Vagina (tissue), 2 donors: ENCODE measurements around the gene ELP5. TPM values are rescaled to one million over a fixed set of nuclear protein-coding genes. Genes with fewer than 3 reads are reported as not detected.

Experiments used
- DNase-seq, 2 donors: peaks; one replicate each; pipeline ENCODE4 v3.0.0-alpha.2; 2017; ENCODE audit errors: extremely low spot score in 2 of 2
- H3K27ac ChIP-seq: fragments of 200-600 bp; sonication (generic); one replicate; pipeline ENCODE4 v1.5.1; 2019
- H3K27me3 ChIP-seq: fragments of 200-600 bp; sonication (generic); one replicate; pipeline ENCODE4 v1.5.1; 2019
- H3K36me3 ChIP-seq, 2 donors: fragments of 200-600 bp; sonication (generic); one replicate each; pipeline ENCODE4 v1.5.1; 2017 to 2019
- H3K4me1 ChIP-seq: fragments of 200-600 bp; sonication (generic); one replicate; pipeline ENCODE4 v1.5.1; 2019
- H3K4me3 ChIP-seq, 2 donors: fragments of 200-600 bp; sonication (generic); 1 replicate in 1 of 2; 2 replicates in 1 of 2; pipeline ENCODE4 v1.5.1; 2016 to 2019
- H3K9me3 ChIP-seq: fragments of 200-600 bp; sonication (generic); one replicate; pipeline ENCODE4 v1.5.1; 2019
- POLR2A ChIP-seq, 2 donors: fragments of 450-650 bp; IDR thresholded peaks; one replicate each; pipeline ENCODE4 v1.6.1; 2017; ENCODE audit warnings: antibody characterized with exemption in 2 of 2, mild to moderate bottlenecking in 2 of 2, moderate library complexity in 2 of 2
- POLR2AphosphoS5 ChIP-seq, 2 donors: sonication (generic); formaldehyde crosslinking; IDR thresholded peaks; one replicate each; pipeline ENCODE4 v1.9.0; 2017; ENCODE audit warnings: antibody characterized with exemption in 2 of 2, mild to moderate bottlenecking in 2 of 2, low read depth in 1 of 2; ENCODE audit not compliant: insufficient read depth in 1 of 2
- intact Hi-C: fragments of 100-400 bp; cut with DNase I; formaldehyde crosslinking; loops from one replicate; pipeline ENCODE4 v1.15.1; 2023
- total RNA-seq: library from RNA; depleted of rRNA; stranded (reverse); fragments of >200 nt; gene quantifications from one replicate; pipeline ENCODE4 v1.2.3, GENCODE V29; 2016
- TF ChIP-seq, protein P1 (sequence below), 3 experiments: fragments of 450-650 bp in 2 of 3; fragments of 200-600 bp in 1 of 3; sonication (generic) in 1 of 3; IDR thresholded peaks; one replicate each; pipeline ENCODE4 v1.5.1; 2017 to 2019; ENCODE audit warnings: antibody characterized with exemption in 3 of 3, mild to moderate bottlenecking in 2 of 3, moderate library complexity in 2 of 3

Gene ELP5
- total RNA-seq, 1 donor from 2014 or later, result 30.9 TPM

DNA sequence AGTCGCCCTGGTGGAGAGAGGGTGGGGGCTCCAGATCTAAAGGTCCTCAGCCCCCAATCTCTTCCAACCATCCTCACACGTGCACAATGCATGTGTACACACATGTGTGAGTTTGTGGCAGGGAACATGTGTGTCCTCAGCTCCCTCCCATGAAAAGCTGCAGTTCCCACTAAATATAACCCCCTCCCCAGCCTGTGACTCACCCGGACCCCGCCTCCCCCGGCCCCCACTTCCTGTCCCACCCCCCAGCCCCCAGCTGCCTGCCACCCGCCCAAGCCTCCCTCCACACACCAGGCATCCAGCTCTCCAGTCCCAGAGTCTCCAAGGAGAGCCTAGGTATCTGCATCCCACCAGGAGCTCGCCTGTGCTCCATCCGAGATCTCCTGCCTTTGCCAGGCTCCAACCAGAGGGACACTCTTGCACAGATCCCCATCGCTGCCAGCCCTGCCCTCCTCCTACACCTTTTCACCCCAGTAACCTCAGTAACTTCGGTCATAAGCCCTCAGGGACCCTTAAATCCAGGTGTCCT lies 36.3 kb upstream of the ELP5 start:
- peak overlapping the region; percentile 99 for H3K27ac ChIP-seq

DNA sequence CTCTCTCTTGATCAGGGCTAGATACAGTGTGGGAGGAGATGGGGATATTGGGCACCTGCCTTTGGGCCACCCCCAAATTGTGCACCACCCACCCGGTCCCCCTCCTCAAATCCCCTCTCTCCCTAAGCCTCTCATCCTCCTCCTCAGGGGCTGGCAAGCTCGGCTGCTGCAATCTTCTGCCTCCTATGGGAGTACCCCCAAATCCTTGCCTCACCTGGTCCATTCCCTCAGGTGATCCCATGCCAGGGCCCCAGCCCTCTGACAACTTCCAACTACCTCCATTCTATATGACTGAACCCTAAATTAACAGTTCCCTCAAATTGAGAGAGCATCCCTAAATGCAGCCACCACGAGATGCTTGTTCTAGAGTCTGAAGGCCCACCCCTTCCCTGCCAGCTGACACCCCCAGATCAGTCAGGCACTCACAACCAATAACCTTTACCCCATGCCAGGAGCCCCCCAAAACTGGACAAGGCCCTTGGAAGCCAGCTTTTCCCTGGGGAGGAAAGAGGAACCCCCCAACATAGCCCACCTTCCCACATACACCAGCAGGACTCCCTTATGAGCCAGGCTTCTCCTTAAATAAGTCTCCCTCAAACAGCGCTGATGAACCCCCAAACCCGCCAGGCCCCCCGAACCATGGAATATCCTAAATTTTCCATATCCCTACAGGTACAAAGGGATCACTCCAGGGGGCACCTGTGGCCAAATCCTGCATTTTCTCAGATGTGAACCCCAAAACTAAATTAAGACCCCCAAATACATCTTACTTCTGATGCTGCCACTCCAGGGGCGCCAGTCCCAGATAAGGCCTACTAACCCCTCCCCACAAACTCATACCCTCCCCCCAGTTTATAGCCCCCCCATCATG lies 35.5 kb upstream of the ELP5 start:
- Histone ChIP-seq H3K27ac (peak overlapping the region; percentile 99), H3K27me3 (no peaks in the 10 kb centered on the region), H3K9me3 (no peaks in the 10 kb centered on the region), H3K4me3 (peak overlapping the region; percentile 54 to 55), H3K4me1 (peaks cover 73% of the 10 kb centered on the region), H3K36me3 (no peaks in the 10 kb centered on the region)
- no peak for TF ChIP-seq POLR2AphosphoS5 (IDR thresholded peaks at IDR 0.05; ENCODE audit: insufficient read depth in 1 of 2, low read depth in 1 of 2)
- no peak for TF ChIP-seq POLR2A (IDR thresholded peaks at IDR 0.05)
- TF ChIP-seq, protein P1, sequence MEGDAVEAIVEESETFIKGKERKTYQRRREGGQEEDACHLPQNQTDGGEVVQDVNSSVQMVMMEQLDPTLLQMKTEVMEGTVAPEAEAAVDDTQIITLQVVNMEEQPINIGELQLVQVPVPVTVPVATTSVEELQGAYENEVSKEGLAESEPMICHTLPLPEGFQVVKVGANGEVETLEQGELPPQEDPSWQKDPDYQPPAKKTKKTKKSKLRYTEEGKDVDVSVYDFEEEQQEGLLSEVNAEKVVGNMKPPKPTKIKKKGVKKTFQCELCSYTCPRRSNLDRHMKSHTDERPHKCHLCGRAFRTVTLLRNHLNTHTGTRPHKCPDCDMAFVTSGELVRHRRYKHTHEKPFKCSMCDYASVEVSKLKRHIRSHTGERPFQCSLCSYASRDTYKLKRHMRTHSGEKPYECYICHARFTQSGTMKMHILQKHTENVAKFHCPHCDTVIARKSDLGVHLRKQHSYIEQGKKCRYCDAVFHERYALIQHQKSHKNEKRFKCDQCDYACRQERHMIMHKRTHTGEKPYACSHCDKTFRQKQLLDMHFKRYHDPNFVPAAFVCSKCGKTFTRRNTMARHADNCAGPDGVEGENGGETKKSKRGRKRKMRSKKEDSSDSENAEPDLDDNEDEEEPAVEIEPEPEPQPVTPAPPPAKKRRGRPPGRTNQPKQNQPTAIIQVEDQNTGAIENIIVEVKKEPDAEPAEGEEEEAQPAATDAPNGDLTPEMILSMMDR (IDR thresholded peaks at IDR 0.05), result no peak
- intact Hi-C loops, result no loop called here
- no peak for DNase-seq

More for the DNA sequence above, 36.3 kb upstream of the ELP5 start:
- intact Hi-C loops, result no loop called here
- Histone ChIP-seq H3K27me3 (no peaks in the 10 kb centered on the region), H3K9me3 (no peaks in the 10 kb centered on the region), H3K4me1 (peaks cover 72% of the 10 kb centered on the region), H3K36me3 (no peaks in the 10 kb centered on the region), H3K4me3 (peak overlapping the region; percentile 54 to 55)
- TF ChIP-seq, protein P1 (IDR thresholded peaks at IDR 0.05), result no peak
- no peak for TF ChIP-seq POLR2A (IDR thresholded peaks at IDR 0.05)
- TF ChIP-seq POLR2AphosphoS5 (IDR thresholded peaks at IDR 0.05; ENCODE audit: insufficient read depth in 1 of 2, low read depth in 1 of 2), result no peak
- no peak for DNase-seq

DNA sequence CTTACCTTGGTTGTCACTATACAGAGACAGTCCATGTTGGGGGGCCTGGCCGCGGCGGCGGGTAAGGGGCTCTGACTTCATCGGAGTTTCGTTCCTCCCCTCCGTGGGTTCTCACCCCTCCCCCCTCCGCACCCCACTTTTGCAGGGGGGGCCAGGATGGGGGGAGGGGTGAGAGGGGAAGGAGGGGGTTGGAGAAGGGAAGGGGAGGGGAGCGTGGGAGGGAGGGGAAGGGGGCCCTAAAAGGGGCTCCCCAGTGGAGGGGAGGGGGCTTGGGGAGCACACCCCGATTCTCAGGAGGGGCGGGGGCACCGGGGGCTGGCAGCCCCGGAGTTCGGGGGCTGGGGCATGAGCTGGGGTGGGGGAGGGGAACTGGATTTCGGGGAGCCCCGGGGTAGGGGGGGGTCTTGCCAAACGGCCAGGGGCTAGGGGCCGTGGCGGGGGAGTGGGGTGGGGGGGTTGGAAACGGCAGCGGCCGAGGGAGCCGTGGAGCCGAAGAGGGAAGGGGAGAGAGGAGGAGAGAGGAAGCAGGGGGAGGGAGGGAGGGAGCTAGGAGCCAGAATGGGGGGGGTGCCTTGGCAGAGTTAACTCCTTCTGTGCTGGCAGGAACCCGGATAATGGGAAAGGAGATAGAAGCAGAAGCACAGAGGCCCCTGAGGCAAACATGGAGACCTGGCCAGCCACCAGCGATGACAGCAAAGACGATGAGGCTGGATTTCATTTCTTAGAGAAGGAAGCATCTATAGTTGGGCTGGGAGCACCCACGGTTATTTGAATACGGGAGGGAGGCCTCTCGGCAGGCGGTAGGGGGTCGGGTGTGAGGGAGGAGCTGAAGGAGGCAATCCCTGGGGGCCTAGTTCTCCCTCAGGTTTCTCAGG lies 34.7 kb upstream of the ELP5 start:
- Histone ChIP-seq H3K36me3 (no peaks in the 10 kb centered on the region), H3K9me3 (no peaks in the 10 kb centered on the region), H3K4me3 (peak overlapping the region; percentile 54 to 55), H3K27ac (peak overlapping the region; percentile 99), H3K27me3 (no peaks in the 10 kb centered on the region), H3K4me1 (peaks cover 76% of the 10 kb centered on the region)
- intact Hi-C loops, result no loop called here
- no peak for DNase-seq
- TF ChIP-seq POLR2AphosphoS5 (IDR thresholded peaks at IDR 0.05; ENCODE audit: insufficient read depth in 1 of 2, low read depth in 1 of 2), result no peak
- TF ChIP-seq, protein P1 (IDR thresholded peaks at IDR 0.05), result no peak
- no peak for TF ChIP-seq POLR2A (IDR thresholded peaks at IDR 0.05)

DNA sequence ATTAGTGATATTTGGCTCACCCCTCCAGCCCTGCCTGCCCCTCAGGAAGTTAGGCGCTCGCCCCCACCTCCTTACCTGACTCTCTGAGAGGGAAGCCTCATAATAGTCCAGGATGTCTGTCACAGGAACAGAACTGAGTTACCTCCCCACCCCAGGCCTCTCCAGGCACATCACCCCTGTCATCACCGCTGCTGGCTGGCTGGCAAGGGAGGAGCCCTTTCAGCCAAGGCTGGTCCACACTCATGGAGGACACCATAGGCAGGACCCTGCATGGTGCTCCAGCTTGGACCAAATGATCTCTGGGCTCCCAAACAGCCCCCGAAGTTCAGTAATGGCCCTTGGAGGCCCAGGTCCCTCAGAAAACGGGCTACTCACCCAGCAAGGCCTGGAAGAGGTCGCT lies 33.8 kb upstream of the ELP5 start:
- Histone ChIP-seq H3K36me3 (peaks cover 0 to 8% of the 10 kb centered on the region in 2 donors), H3K9me3 (no peaks in the 10 kb centered on the region), H3K4me1 (peaks cover 81% of the 10 kb centered on the region), H3K27me3 (no peaks in the 10 kb centered on the region), H3K4me3 (peak overlapping the region; percentile 54 to 55), H3K27ac (peak overlapping the region; percentile 99)
- DNase-seq, result no peak
- TF ChIP-seq, protein P1 (IDR thresholded peaks at IDR 0.05), result no peak
- TF ChIP-seq POLR2A (IDR thresholded peaks at IDR 0.05) (no peak), POLR2AphosphoS5 (IDR thresholded peaks at IDR 0.05; ENCODE audit: insufficient read depth in 1 of 2, low read depth in 1 of 2) (no peak)
- intact Hi-C loops, result no loop called here
